ENCODE results near the gene USP37.

Gene USP37

DNA sequence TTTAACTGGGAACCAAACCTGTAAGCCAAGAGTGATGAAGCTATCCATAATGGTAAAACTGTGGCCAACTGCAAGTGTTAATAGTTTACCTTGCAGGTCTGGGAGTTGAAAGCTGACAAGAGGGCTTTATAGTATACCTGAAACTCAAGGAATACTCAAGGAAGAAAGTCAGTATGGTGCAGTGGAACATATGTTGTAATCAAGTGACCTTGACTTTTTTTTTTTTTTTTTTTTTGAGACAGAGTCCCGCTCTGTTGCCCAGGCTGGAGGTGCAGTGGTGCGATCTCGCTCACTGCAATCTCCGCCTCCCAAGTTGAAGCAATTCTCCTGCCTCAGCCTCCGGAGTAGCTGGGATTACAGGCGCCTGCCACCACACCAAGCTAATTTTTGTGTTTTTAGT is 121.6 kb downstream of the USP37 start:
- no peak for DNase-seq (ENCODE audit: low read depth, low spot score)
- POLR2A ChIA-PET: no interaction called here
- H3K4me3 ChIP-seq (ENCODE audit: low read depth, low read length): no peak overlapping the region
- TF ChIP-seq, protein P1, sequence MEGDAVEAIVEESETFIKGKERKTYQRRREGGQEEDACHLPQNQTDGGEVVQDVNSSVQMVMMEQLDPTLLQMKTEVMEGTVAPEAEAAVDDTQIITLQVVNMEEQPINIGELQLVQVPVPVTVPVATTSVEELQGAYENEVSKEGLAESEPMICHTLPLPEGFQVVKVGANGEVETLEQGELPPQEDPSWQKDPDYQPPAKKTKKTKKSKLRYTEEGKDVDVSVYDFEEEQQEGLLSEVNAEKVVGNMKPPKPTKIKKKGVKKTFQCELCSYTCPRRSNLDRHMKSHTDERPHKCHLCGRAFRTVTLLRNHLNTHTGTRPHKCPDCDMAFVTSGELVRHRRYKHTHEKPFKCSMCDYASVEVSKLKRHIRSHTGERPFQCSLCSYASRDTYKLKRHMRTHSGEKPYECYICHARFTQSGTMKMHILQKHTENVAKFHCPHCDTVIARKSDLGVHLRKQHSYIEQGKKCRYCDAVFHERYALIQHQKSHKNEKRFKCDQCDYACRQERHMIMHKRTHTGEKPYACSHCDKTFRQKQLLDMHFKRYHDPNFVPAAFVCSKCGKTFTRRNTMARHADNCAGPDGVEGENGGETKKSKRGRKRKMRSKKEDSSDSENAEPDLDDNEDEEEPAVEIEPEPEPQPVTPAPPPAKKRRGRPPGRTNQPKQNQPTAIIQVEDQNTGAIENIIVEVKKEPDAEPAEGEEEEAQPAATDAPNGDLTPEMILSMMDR (IDR thresholded peaks at IDR 0.05; ENCODE audit: insufficient read depth, low read length, missing control alignments): no peak
- CTCF ChIA-PET: interaction anchor here (0.7 to 1.7 kb wide), 2 partner anchors 18 to 173 kb away, joined by 3 to 9 read pairs; no protein-coding TSS in a partner anchor

DNA sequence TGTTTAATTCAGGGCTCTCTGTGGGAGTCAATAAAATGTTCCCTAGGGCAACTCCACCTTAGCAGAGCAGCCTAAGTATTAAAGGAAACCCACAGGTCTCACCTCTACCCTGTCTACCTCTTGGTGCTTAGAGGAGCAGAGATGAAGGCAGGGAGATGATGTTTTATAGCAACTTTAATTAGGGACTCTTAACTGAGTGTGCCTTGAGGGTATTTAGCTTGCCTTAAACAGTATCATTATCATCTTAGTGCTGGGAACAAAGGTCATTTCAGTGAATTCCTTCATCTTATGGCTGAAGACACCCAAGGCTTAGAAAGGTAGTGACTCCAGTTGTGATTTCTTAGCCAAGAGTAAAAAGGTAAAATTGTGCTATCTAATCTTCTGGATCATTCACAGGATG is 122.5 kb downstream of the USP37 start:
- no peak for DNase-seq (ENCODE audit: low read depth, low spot score)
- H3K4me3 ChIP-seq (ENCODE audit: low read depth, low read length): no peak overlapping the region
- TF ChIP-seq, protein P1 (IDR thresholded peaks at IDR 0.05; ENCODE audit: insufficient read depth, low read length, missing control alignments): no peak
- POLR2A ChIA-PET: no interaction called here
- CTCF ChIA-PET: interaction anchor here (1.5 to 1.7 kb wide), 2 partner anchors 19 to 144 kb away, joined by 4 to 9 read pairs; no protein-coding TSS in a partner anchor

DNA sequence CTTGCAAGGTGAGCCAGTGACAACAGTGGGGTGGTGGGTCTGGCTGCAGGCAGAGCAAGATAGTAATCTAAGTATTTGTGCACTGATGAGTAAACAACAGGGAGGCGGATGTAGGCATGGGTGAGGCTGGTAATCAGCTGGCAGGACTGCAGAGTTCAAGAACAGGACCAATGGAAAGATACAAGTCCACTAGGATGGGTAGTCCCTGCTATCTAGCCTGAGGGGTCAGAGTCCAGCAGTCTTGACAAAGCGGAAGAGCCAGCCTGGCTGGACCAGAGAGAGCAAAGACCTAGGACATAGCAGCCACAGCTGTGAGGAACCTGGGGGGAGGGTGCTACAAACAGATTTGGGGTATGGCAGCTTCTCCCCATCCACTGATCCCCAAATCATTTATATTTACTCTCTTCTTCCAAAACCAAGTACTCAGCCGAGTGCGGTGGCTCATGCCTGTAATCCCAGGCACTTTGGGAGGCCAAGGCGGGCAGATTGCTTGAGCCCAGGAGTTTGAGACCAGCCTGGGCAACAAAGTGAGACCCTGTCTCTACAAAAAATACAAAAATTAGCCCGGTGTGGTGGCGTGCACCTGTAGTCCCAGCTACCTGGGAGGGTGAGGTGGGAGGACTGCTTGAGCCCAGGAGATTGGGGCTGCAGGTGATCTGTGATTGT is 123.3 kb downstream of the USP37 start:
- TF ChIP-seq, protein P1 (IDR thresholded peaks at IDR 0.05; ENCODE audit: insufficient read depth, low read length, missing control alignments): no peak
- ChIA-PET CTCF (interaction anchor here (1.5 to 1.7 kb wide), 2 partner anchors 20 to 143 kb away, joined by 4 to 9 read pairs; no protein-coding TSS in a partner anchor), POLR2A (no interaction called here)
- no peak for DNase-seq (ENCODE audit: low read depth, low spot score)
- H3K4me3 ChIP-seq (ENCODE audit: low read depth, low read length): no peak overlapping the region

DNA sequence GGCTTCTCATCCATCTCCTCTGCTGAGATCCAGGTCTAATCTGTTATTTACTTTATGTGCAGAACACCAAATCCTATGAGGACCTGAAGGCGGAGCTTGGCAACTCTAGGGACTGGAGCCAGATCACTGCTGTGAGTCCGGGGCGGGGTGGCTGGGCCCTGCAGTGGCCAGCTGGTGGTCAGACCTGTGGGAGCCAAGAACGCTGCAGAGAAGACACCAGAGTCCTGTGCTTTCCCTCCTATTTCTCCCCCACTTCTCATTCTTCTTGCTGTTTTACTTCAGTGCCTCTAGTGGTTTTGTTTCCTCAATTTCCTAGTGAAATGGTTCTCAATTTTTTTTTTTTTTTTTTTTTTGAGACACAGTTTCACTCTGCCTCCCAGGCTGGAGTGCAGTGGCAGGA is 129.6 kb downstream of the USP37 start:
- TF ChIP-seq, protein P1 (IDR thresholded peaks at IDR 0.05; ENCODE audit: insufficient read depth, low read length, missing control alignments): no peak
- ChIA-PET POLR2A (no interaction called here), CTCF (no interaction called here)
- H3K4me3 ChIP-seq (ENCODE audit: low read depth, low read length): no peak overlapping the region
- DNase-seq (ENCODE audit: low read depth, low spot score): no peak

DNA sequence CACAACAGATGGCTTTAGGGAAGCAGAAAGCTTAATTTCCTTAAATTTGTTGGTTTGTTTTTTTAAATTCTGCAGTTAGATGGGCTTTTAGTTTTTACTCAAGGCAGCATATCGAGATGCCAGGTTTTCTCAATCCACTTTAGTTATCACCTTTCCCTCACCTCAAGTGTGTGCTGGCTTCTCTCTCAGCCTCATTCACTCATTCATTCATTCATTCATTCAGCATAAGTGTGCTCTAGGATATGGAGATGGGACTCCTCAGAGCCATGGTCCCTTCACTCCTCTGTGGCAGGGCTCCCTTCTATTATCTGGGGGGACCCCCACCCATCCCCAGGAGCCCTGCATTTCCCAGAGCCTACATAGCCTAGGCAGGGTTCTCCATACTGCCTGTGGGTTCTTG is 130.2 kb downstream of the USP37 start:
- H3K4me3 ChIP-seq (ENCODE audit: low read depth, low read length): no peak overlapping the region
- ChIA-PET POLR2A (no interaction called here), CTCF (no interaction called here)
- no peak for DNase-seq (ENCODE audit: low read depth, low spot score)
- TF ChIP-seq, protein P1 (IDR thresholded peaks at IDR 0.05; ENCODE audit: insufficient read depth, low read length, missing control alignments): no peak

DNA sequence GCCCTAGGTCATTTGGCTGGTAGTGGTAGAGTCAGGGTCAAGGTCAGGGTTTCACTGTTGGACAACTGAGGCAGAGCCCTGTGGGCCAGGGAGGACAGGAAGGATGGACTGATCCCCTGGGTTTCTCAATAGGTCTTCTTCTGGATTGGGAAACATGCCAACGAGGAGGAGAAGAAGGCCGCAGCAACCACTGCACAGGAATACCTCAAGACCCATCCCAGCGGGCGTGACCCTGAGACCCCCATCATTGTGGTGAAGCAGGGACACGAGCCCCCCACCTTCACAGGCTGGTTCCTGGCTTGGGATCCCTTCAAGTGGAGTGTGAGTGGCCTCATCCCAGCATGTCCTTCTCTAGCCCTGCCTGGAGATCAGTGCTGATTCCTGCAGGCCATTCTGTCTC is 131.2 kb downstream of the USP37 start:
- ChIA-PET POLR2A (no interaction called here), CTCF (no interaction called here)
- no peak for DNase-seq (ENCODE audit: low read depth, low spot score)
- TF ChIP-seq, protein P1 (IDR thresholded peaks at IDR 0.05; ENCODE audit: insufficient read depth, low read length, missing control alignments): no peak
- no peak overlapping the region for H3K4me3 ChIP-seq (ENCODE audit: low read depth, low read length)
